ENCODE measurements around the gene ZNF443. TPM values are rescaled to one million over a fixed set of nuclear protein-coding genes. Genes with fewer than 3 reads are reported as not detected.

The ZNF443 gene
- total and polyA plus RNA-seq, 9 of the 15 experiments (the other 6 are each of a cell fraction or from before 2014, with no cell fraction given), result 1.5 to 4.9 (median 2.8) TPM

GRCh38 chr19:12400633-12401502 is 40.0 kb downstream of the ZNF443 start, which contains the start of gene ZNF799 (continued):
- TF ChIP-seq PHF20 (IDR thresholded peaks at IDR 0.05; ENCODE audit: partially characterized antibody) (peak; percentile 61), HLTF (IDR thresholded peaks at IDR 0.05) (no peak), HDAC2 (IDR thresholded peaks at IDR 0.05) (0 out of 2 replicates have a peak, but pooled peaks have one; percentile 11), ARID4B (CRISPR knock-in tag; IDR thresholded peaks at IDR 0.05) (peak; percentile 71), LARP7 (IDR thresholded peaks at IDR 0.05) (no peak), CSDE1 (IDR thresholded peaks at IDR 0.05) (no peak), NR2F6 (CRISPR knock-in tag; IDR thresholded peaks at IDR 0.05) (no peak), SMARCA5 (IDR thresholded peaks at IDR 0.05) (no peak), GATAD2B (IDR thresholded peaks at IDR 0.05; ENCODE audit: borderline replicate concordance) (no peak; the same call in 1 of the 2 replicates), USF2 (CRISPR knock-in tag; IDR thresholded peaks at IDR 0.05) (peak; percentile 70), TRIM25 (IDR thresholded peaks at IDR 0.05; ENCODE audit: borderline replicate concordance) (no peak), POLR2H (tag; IDR thresholded peaks at IDR 0.05; ENCODE audit: low read depth) (no peak), RBM14 (IDR thresholded peaks at IDR 0.05; ENCODE audit: borderline replicate concordance, insufficient read depth, low read depth, low read length) (no peak), KDM5B (IDR thresholded peaks at IDR 0.05; ENCODE audit: insufficient replicate concordance, low read depth, low read length) (peak; percentile 35), STAT5A (IDR thresholded peaks at IDR 0.05; ENCODE audit: borderline replicate concordance, low read length) (no peak), THRAP3 (IDR thresholded peaks at IDR 0.05; ENCODE audit: borderline replicate concordance) (no peak), CREB3 (tag; conservative IDR thresholded peaks at IDR 0.05; ENCODE audit: low read depth) (no peak), JUN (IDR thresholded peaks at IDR 0.05; ENCODE audit: borderline replicate concordance, low read depth, low read length) (no peak), JUN (CRISPR knock-in tag; IDR thresholded peaks at IDR 0.05; ENCODE audit: borderline replicate concordance) (no peak)

Measured in K562 (cell line).